ENCODE measurements around the gene JOSD2. TPM values are rescaled to one million over a fixed set of nuclear protein-coding genes. Genes with fewer than 3 reads are reported as not detected.

Gene JOSD2
- total RNA-seq, 1 experiment from 2014 or later: 5.4 TPM

DNA sequence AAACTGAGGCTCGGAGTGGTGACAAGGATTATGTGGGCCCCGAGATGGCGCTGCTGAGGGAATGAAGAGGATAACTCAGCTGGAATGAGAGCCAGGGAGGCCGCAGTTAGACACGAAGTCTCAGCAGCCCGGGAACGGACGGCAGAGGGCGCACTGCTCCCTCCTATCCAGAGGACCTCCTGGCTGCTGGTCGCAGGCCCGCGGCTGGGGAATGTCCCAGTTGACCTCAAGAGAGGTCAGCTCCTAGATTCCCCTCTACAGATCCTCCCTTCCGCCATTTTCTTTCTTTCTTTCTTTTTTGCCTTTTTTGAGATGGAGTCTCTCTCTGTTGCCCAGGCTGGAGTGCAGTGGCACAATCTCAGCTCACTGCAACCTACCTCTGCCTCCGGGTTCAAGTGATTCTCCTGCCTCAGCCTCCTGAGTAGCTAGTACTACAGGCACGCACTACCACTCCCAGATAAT lies 26.8 kb upstream of the JOSD2 start:
- Histone ChIP-seq H2AFZ (ENCODE audit: low read length) (no peak overlapping the region), H3K79me2 (ENCODE audit: insufficient read depth, low read length) (no peaks in the 10 kb centered on the region), H3K79me1 (ENCODE audit: insufficient read depth, low read depth, low read length, poor library complexity, severe bottlenecking) (no peaks in the 10 kb centered on the region), H3K23me2 (ENCODE audit: insufficient read length, low read depth, low read length, poor library complexity, severe bottlenecking) (no peaks in the 10 kb centered on the region), H4K5ac (ENCODE audit: insufficient read length, low read depth, low read length) (no peak overlapping the region), H2BK120ac (ENCODE audit: low read depth, low read length, poor library complexity, severe bottlenecking) (no peak overlapping the region), H2BK20ac (ENCODE audit: low read depth, low read length, poor library complexity, severe bottlenecking) (no peak overlapping the region), H2BK12ac (ENCODE audit: insufficient read length, low read depth, low read length) (no peak overlapping the region), H4K8ac (replicated peaks; ENCODE audit: insufficient read length, low read depth, low read length) (no peak overlapping the region), H3K9me3 (ENCODE audit: control insufficient read depth, low read depth, low read length) (peaks cover under 1% of the 10 kb centered on the region), H3K56ac (ENCODE audit: insufficient read length, low read depth, low read length) (no peak overlapping the region), H3K18ac (ENCODE audit: insufficient read length, low read depth, low read length) (no peak overlapping the region), H2BK5ac (ENCODE audit: insufficient read length, low read length) (no peak overlapping the region), H3K23ac (ENCODE audit: insufficient read length, low read depth, low read length) (no peak overlapping the region), H2BK15ac (ENCODE audit: low read depth, low read length) (no peak overlapping the region), H3K4ac (ENCODE audit: low read depth, low read length) (no peak overlapping the region), H3T11ph (ENCODE audit: low read length) (no peak overlapping the region), H3K27me3 (ENCODE audit: insufficient read depth, low read length) (no peaks in the 10 kb centered on the region), H4K91ac (ENCODE audit: insufficient read length, low read depth, low read length) (no peak overlapping the region), H3K14ac (ENCODE audit: insufficient read depth, low read length) (no peak overlapping the region), H3K4me1 (ENCODE audit: insufficient read depth, low read length) (no peaks in the 10 kb centered on the region), H3K9ac (ENCODE audit: extremely low read depth, insufficient read length, low read length) (no peak overlapping the region), H3K4me2 (ENCODE audit: insufficient read depth, insufficient read length, low read length) (no peak overlapping the region), H2AK5ac (ENCODE audit: insufficient read length, low read length) (no peak overlapping the region), H4K20me1 (ENCODE audit: control insufficient read depth, insufficient read depth, insufficient read length) (no peaks in the 10 kb centered on the region), H3K27ac (ENCODE audit: insufficient read length, low read depth, low read length) (no peak overlapping the region)
- Mint-ChIP-seq H3K4me1 (peaks cover 2 to 10% of the 10 kb centered on the region in 2 experiments; a peak in 3 of 4 replicates), H3K27ac (no peak overlapping the region), H3K36me3 (ENCODE audit: insufficient read depth in 1 of 3, low read depth in 3 of 3) (peaks cover 0 to 12% (median 12%) of the 10 kb centered on the region in 3 experiments; a peak in 4 of 7 replicates), H3K27me3 (ENCODE audit: low read depth) (peaks cover 15% of the 10 kb centered on the region), H3K9me3 (peaks cover 7% of the 10 kb centered on the region in 2 experiments; a peak in 4 of 5 replicates), H3K4me3 (peak overlapping the region in 1 of 2 experiments; percentile 17; a peak in 1 of 5 replicates)
- peak; percentile 97 for DNase-seq
- peak; percentile 99 for TF ChIP-seq CTCF (conservative IDR thresholded peaks at IDR 0.05)
- no CpG with 5 or more reads among the region's 15 CpGs for WGBS (ENCODE audit: extremely low coverage, insufficient read length, low lambda C conversion rate)

Measured in H9 (cell line).